ENCODE data around the gene RPRD1B.
"Not testable (repeated sequence)": the region's sequence is repeated elsewhere in the genome, so short reads cannot be mapped to it uniquely, and the experiment has no call there.

DNA sequence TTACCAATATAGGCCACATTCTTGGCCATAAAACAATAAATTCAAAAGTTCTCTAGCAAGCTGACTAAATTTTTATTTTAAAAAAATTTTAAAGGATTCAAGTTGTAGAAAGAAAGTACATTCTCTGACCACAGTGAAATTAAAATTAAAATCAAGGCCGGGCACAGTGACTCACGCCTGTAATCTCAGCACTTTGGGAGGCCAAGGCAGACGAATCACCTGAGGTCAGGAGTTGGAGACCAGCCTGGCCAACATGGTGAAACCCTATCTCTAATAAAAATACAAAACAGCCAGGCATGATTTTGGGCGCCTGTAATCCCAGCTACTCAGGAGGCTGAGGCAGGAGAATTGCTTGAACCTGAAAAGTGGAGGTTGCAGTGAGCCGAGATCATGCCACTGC is 68.7 kb downstream of the RPRD1B start:
- not testable (repeated sequence) for TF ChIP-seq HDAC2 (IDR thresholded peaks at IDR 0.05); CHD4 (IDR thresholded peaks at IDR 0.05; ENCODE audit: borderline replicate concordance)

All from A549 (cell line).